HepG2 (cell line): ENCODE results near the gene NBEAL2. TPM values are rescaled to one million over a fixed set of nuclear protein-coding genes. Genes with fewer than 3 reads are reported as not detected.

ENCODE experiments used
- ATAC-seq: fragments of 200-7000 bp; cut with Tn5 transposase; 3 replicates; pipeline ENCODE4 v1.9.1; 2020; ENCODE audit warnings: mild to moderate bottlenecking, moderate library complexity
- BruUV-seq: library from RNA; stranded (reverse); fragments of 400-500 nt; replicated peaks from 2 replicates; lab custom pipeline; 2021; lab: Mats Ljungman, UMichigan
- CTCF ChIA-PET: fragments of 300-600 bp; formaldehyde crosslinking; extraction: SDS; loops from one replicate; lab custom pipeline; 2021; ENCODE audit warnings: low total read pairs, inconsistent platforms, low intra/inter-chr PET ratio; lab: Yijun Ruan, JAX
- POLR2A ChIA-PET: fragments of 350-600 bp; sonication (Branson Sonifier 250); formaldehyde crosslinking; loops from one replicate; lab custom pipeline; 2020; ENCODE audit warnings: antibody characterized with exemption, inconsistent platforms; lab: Yijun Ruan, JAX
- DNase-seq: peaks from one replicate; pipeline ENCODE4 v3.0.0-alpha.2; 2015; ENCODE audit warnings: low spot score
- FAIRE-seq: peaks from 3 replicates; lab custom pipeline; 2011; peaks lifted over from hg19 to GRCh38; lab: Jason Lieb, UNC
- H2AFZ ChIP-seq: one replicate; pipeline ENCODE4 v1.6.1; 2011; ENCODE audit warnings: low read length, inconsistent platforms
- H3K27ac ChIP-seq: fragments of 300-600 bp; 3 replicates; pipeline ENCODE4 v1.8.0; 2011; ENCODE audit warnings: mixed run types, mild to moderate bottlenecking, mixed read lengths, low read length, inconsistent platforms; ENCODE audit not compliant: insufficient read depth; ENCODE audit errors: extremely low read length
- H3K27me3 ChIP-seq, 2 experiments: fragments of 200-600 bp in 1 of 2; 2 replicates in 1 of 2; 3 replicates in 1 of 2; pipeline versions ENCODE4 v1.6.0 to v1.8.0; 2011; ENCODE audit warnings: low read length in 2 of 2, mild to moderate bottlenecking in 2 of 2, moderate library complexity in 2 of 2, inconsistent platforms in 1 of 2; ENCODE audit not compliant: insufficient read depth in 2 of 2, control insufficient read depth in 1 of 2
- H3K36me3 ChIP-seq, 2 experiments: fragments of 200-600 bp in 1 of 2; replicated peaks in 1 of 2; 2 replicates in 1 of 2; 3 replicates in 1 of 2; pipeline versions ENCODE4 v1.5.1 to v1.8.0; 2011; ENCODE audit warnings: low read length in 2 of 2, inconsistent platforms in 1 of 2; ENCODE audit not compliant: insufficient read depth in 2 of 2, control insufficient read depth in 1 of 2
- H3K4me1 ChIP-seq: 2 replicates; pipeline ENCODE4 v1.5.1; 2012; ENCODE audit warnings: low read length, inconsistent platforms; ENCODE audit not compliant: insufficient read depth
- H3K4me2 ChIP-seq: 2 replicates; pipeline ENCODE4 v1.6.0; 2011; ENCODE audit warnings: low read depth, low read length, inconsistent platforms
- H3K4me3 ChIP-seq, 3 experiments: fragments of 200-600 bp in 1 of 3; sonication (generic), shearing (Covaris generic) in 1 of 3; replicated peaks in 1 of 3; 2 replicates each; pipeline ENCODE4 v1.5.1; 2011 to 2016; ENCODE audit warnings: low read length in 3 of 3, inconsistent platforms in 2 of 3, low read depth in 2 of 3, mild to moderate bottlenecking in 2 of 3, control low read depth in 1 of 3, mixed read lengths in 1 of 3; ENCODE audit not compliant: insufficient read depth in 1 of 3
- H3K79me2 ChIP-seq: one replicate; pipeline ENCODE4 v1.6.1; 2011; ENCODE audit warnings: low read length, inconsistent platforms; ENCODE audit not compliant: insufficient read depth
- H3K9ac ChIP-seq: 2 replicates; pipeline ENCODE4 v1.6.0; 2011; ENCODE audit warnings: mild to moderate bottlenecking, low read depth, low read length, inconsistent platforms; ENCODE audit not compliant: insufficient read depth
- H3K9me3 ChIP-seq: 2 replicates; pipeline ENCODE4 v1.5.1; 2012; ENCODE audit warnings: mild to moderate bottlenecking, low read length
- H4K20me1 ChIP-seq: 2 replicates; pipeline ENCODE4 v1.6.0; 2011; ENCODE audit warnings: inconsistent platforms, mild to moderate bottlenecking, low read length, moderate library complexity; ENCODE audit not compliant: insufficient read depth
- ATF1 ChIP-seq: IDR thresholded peaks from 2 replicates; pipeline ENCODE4 v1.6.1; 2016; ENCODE audit warnings: mild to moderate bottlenecking, control low read depth
- ATM ChIP-seq: fragments of 450-650 bp; IDR thresholded peaks from 2 replicates; pipeline ENCODE4 v1.7.1; 2017; ENCODE audit warnings: mild to moderate bottlenecking, borderline replicate concordance
- CEBPB ChIP-seq: IDR thresholded peaks from 2 replicates; pipeline ENCODE4 v1.6.1; 2011; ENCODE audit warnings: low read depth, low read length, improper control_type of control experiment, borderline replicate concordance
- CENPT ChIP-seq: sonication (generic); formaldehyde crosslinking; IDR thresholded peaks from 2 replicates; pipeline ENCODE4 v1.8.0; 2022; ENCODE audit warnings: low read depth, mild to moderate bottlenecking, moderate library complexity, missing genetic modification reagents
- ELF1 ChIP-seq: sonication (generic); formaldehyde crosslinking; IDR thresholded peaks from 2 replicates; pipeline ENCODE4 v1.4.0; 2020; ENCODE audit warnings: missing genetic modification reagents
- GABPB1 ChIP-seq: IDR thresholded peaks from 2 replicates; pipeline ENCODE4 v1.6.1; 2016; ENCODE audit warnings: mild to moderate bottlenecking, missing genetic modification reagents, moderate library complexity, missing compliant biosample characterization
- JUN ChIP-seq: sonication (generic); formaldehyde crosslinking; IDR thresholded peaks from 2 replicates; pipeline ENCODE4 v1.4.0; 2020; ENCODE audit warnings: mild to moderate bottlenecking, missing genetic modification reagents
- KDM1A ChIP-seq: IDR thresholded peaks from 2 replicates; pipeline ENCODE4 v1.6.1; 2016; ENCODE audit warnings: missing compliant biosample characterization
- KDM2A ChIP-seq: sonication (generic); formaldehyde crosslinking; IDR thresholded peaks from 2 replicates; pipeline ENCODE4 v1.4.0; 2020; ENCODE audit warnings: low read depth, missing genetic modification reagents, borderline replicate concordance
- PHF5A ChIP-seq: IDR thresholded peaks from one replicate; pipeline ENCODE4 v1.6.1; 2018; ENCODE audit warnings: low read depth, missing genetic modification reagents; ENCODE audit not compliant: unreplicated experiment
- PRPF4 ChIP-seq: fragments of 200-400 bp; formaldehyde crosslinking; IDR thresholded peaks from 2 replicates; pipeline ENCODE4 v1.6.1; 2016; ENCODE audit warnings: low read length, low read depth; ENCODE audit not compliant: poor library complexity, severe bottlenecking
- SAP130 ChIP-seq: IDR thresholded peaks from 2 replicates; pipeline ENCODE4 v1.6.1; 2016; ENCODE audit warnings: low read depth
- ZBTB21 ChIP-seq: sonication (generic); formaldehyde crosslinking; IDR thresholded peaks from 2 replicates; pipeline ENCODE4 v1.4.0; 2020; ENCODE audit warnings: missing genetic modification reagents
- ZNF552 ChIP-seq: sonication (generic); formaldehyde crosslinking; IDR thresholded peaks from 2 replicates; pipeline ENCODE4 v1.9.0; 2022; ENCODE audit warnings: missing genetic modification reagents, mild to moderate bottlenecking, borderline replicate concordance
- ZZZ3 ChIP-seq: sonication (generic); formaldehyde crosslinking; IDR thresholded peaks from 2 replicates; pipeline ENCODE4 v1.4.0; 2020; ENCODE audit warnings: missing genetic modification reagents, mild to moderate bottlenecking, borderline replicate concordance
- WGBS: methylation state at CpG from one replicate; pipeline ENCODE4 v1.1.6; 2017; ENCODE audit warnings: low lambda C conversion rate; 5-methylcytosine and 5-hydroxymethylcytosine counted together
- in situ Hi-C: cut with HindIII; loops from 2 replicates; pipeline ENCODE4 v1.10.0; 2017; ENCODE audit warnings: low pct_unique_long_range_greater_than_20kb; ENCODE audit not compliant: extremely low pct_ligation_motif_present
- intact Hi-C: fragments of 100-400 bp; cut with micrococcal nuclease; formaldehyde crosslinking; loops from one replicate; pipeline ENCODE4 v1.10.0; 2022; ENCODE audit not compliant: unreplicated experiment
- polyA plus RNA-seq, 8 experiments: library from polyadenylated mRNA; depleted of rRNA in 3 of 8; stranded (reverse) in 7 of 8; unstranded in 1 of 8; fragments of >200 nt; fragmentation: Illumina TruSeq in 4 of 8; extraction: Trizol in 4 of 8; gene quantifications; 2 replicates each; pipeline versions ENCODE4 v1.2.1 to v1.2.3, GENCODE V29; 2011 to 2016; ENCODE audit warnings: low read depth in 4 of 8, missing spikeins in 1 of 8, mixed read lengths in 1 of 8; ENCODE audit not compliant: insufficient read depth in 1 of 8
- total RNA-seq, 5 experiments: library from RNA; depleted of rRNA; stranded (reverse); fragments of >200 nt; fragmentation: Illumina TruSeq; extraction: Trizol; gene quantifications; 2 replicates each; pipeline ENCODE4 v1.2.3, GENCODE V29; 2016; ENCODE audit warnings: low read depth in 1 of 5
- TF ChIP-seq, protein P1 (sequence below): sonication (generic); formaldehyde crosslinking; IDR thresholded peaks from 2 replicates; pipeline ENCODE4 v1.9.0; 2021; ENCODE audit warnings: missing genetic modification reagents, borderline replicate concordance
- TF ChIP-seq, protein P2 (sequence below): sonication (generic); formaldehyde crosslinking; IDR thresholded peaks from 2 replicates; pipeline ENCODE4 v1.4.0; 2020; ENCODE audit warnings: missing genetic modification reagents
- TF ChIP-seq, protein P3 (sequence below): sonication (generic); formaldehyde crosslinking; IDR thresholded peaks from 2 replicates; pipeline ENCODE4 v1.4.0; 2020; ENCODE audit warnings: missing genetic modification reagents, low read depth, mild to moderate bottlenecking, borderline replicate concordance
- TF ChIP-seq, protein P4 (sequence below): sonication (generic); formaldehyde crosslinking; IDR thresholded peaks from 2 replicates; pipeline ENCODE4 v1.5.1; 2020; ENCODE audit warnings: mild to moderate bottlenecking, moderate library complexity, missing genetic modification reagents

Gene NBEAL2
- total and polyA plus RNA-seq, 2 of the 13 experiments (the other 11 are each of a cell fraction or from before 2014, with no cell fraction given) = 9.7 to 12.4 TPM

DNA sequence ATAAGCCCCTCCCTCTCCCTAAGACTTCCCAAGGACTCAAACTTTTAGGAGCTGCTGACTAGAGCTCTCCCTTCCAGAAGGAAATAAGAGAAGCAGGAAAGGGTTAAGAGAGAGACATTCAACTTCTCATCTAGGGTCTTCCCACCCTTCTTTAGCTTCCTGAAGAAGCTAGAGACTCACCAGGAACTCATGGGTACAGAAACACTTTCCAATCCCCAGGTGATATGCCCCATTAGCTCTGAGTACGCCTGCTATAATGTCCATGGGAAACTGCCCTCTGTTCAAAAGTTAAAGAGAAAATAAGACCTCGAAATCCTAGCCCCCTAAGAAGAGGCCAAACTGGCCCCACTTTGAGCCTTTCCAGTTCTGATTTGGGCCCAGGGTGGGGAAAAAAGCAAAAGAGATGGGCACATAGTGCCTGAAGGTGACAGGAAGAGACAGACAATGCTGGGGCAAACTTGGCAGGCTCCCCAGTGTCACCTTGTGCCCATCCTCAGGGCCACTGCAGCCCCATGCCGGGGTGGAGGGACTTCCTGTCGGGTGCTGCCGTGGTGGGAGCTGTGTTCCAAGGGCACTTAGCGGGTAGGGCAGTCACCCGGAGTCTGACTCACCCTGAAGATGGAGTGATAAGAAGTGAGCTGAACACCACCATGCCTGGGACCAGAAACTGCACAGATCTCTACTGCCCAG lies 32.5 kb upstream of the NBEAL2 start:
- Histone ChIP-seq H3K79me2 (peaks cover 82% of the 10 kb centered on the region), H4K20me1 (peaks cover 53% of the 10 kb centered on the region), H2AFZ (no peak overlapping the region), H3K9ac (0 out of 2 replicates have a peak overlapping the region, but pooled peaks have one; percentile 2), H3K4me3 (no peak overlapping the region), H3K27me3 (no peaks in the 10 kb centered on the region), H3K27ac (peak overlapping the region; percentile 45), H3K36me3 (peaks cover 2 to 11% of the 10 kb centered on the region in 2 experiments; a peak in 3 of 5 replicates), H3K4me1 (peaks cover 93% of the 10 kb centered on the region), H3K4me2 (no peak overlapping the region), H3K9me3 (no peaks in the 10 kb centered on the region)
- BruUV-seq = no TSS peak
- 47% methylated on average over 2 of the region's 7 CpGs for WGBS
- ChIA-PET POLR2A (interaction anchor here (1.5 to 3.0 kb wide), 4 partner anchors 11 to 33 kb away, joined by 5 to 34 read pairs (median 10); partner anchors contain the start of genes CCDC12 and NBEAL2), CTCF (interaction anchor here (0.9 kb wide), 1 partner anchor 23 kb away, joined by 3 read pairs; no protein-coding TSS in a partner anchor)
- in situ Hi-C loops (no loop called here), intact Hi-C loops (no loop called here)
- peak; percentile 45 for DNase-seq
- no peak; the same call in 2 of the 3 replicates for ATAC-seq
- FAIRE-seq = no peak
- no peak for TF ChIP-seq PHF5A (CRISPR knock-in tag)
- TF ChIP-seq JUN (CRISPR knock-in tag) = no peak
- TF ChIP-seq, protein P1, sequence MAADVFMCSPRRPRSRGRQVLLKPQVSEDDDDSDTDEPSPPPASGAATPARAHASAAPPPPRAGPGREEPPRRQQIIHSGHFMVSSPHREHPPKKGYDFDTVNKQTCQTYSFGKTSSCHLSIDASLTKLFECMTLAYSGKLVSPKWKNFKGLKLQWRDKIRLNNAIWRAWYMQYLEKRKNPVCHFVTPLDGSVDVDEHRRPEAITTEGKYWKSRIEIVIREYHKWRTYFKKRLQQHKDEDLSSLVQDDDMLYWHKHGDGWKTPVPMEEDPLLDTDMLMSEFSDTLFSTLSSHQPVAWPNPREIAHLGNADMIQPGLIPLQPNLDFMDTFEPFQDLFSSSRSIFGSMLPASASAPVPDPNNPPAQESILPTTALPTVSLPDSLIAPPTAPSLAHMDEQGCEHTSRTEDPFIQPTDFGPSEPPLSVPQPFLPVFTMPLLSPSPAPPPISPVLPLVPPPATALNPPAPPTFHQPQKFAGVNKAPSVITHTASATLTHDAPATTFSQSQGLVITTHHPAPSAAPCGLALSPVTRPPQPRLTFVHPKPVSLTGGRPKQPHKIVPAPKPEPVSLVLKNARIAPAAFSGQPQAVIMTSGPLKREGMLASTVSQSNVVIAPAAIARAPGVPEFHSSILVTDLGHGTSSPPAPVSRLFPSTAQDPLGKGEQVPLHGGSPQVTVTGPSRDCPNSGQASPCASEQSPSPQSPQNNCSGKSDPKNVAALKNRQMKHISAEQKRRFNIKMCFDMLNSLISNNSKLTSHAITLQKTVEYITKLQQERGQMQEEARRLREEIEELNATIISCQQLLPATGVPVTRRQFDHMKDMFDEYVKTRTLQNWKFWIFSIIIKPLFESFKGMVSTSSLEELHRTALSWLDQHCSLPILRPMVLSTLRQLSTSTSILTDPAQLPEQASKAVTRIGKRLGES (CRISPR knock-in tag) = no peak
- no peak for TF ChIP-seq ATF1 (CRISPR knock-in tag)
- TF ChIP-seq, protein P2, sequence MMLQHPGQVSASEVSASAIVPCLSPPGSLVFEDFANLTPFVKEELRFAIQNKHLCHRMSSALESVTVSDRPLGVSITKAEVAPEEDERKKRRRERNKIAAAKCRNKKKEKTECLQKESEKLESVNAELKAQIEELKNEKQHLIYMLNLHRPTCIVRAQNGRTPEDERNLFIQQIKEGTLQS = peak; percentile 52; the same call in 1 of the 2 replicates
- TF ChIP-seq, protein P3, sequence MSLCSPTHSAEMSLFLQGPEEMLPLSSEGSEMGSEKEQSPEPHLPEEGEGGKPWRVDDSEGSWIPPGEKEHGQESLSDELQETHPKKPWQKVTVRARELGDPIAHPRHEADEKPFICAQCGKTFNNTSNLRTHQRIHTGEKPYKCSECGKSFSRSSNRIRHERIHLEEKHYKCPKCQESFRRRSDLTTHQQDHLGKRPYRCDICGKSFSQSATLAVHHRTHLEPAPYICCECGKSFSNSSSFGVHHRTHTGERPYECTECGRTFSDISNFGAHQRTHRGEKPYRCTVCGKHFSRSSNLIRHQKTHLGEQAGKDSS (CRISPR knock-in tag) = no peak
- TF ChIP-seq KDM1A = no peak
- TF ChIP-seq ELF1 = no peak
- 0 out of 2 replicates have a peak, but pooled peaks have one; percentile 15 for TF ChIP-seq SAP130
- no peak for TF ChIP-seq PRPF4
- no peak for TF ChIP-seq ZZZ3 (CRISPR knock-in tag)
- TF ChIP-seq CEBPB = no peak
- TF ChIP-seq ZNF552 = no peak
- TF ChIP-seq ATM = no peak
- TF ChIP-seq ZBTB21 (CRISPR knock-in tag) = no peak
- TF ChIP-seq CENPT (CRISPR knock-in tag) = no peak
- no peak for TF ChIP-seq KDM2A (CRISPR knock-in tag)
- TF ChIP-seq, protein P4, sequence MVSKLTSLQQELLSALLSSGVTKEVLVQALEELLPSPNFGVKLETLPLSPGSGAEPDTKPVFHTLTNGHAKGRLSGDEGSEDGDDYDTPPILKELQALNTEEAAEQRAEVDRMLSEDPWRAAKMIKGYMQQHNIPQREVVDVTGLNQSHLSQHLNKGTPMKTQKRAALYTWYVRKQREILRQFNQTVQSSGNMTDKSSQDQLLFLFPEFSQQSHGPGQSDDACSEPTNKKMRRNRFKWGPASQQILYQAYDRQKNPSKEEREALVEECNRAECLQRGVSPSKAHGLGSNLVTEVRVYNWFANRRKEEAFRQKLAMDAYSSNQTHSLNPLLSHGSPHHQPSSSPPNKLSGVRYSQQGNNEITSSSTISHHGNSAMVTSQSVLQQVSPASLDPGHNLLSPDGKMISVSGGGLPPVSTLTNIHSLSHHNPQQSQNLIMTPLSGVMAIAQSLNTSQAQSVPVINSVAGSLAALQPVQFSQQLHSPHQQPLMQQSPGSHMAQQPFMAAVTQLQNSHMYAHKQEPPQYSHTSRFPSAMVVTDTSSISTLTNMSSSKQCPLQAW (CRISPR knock-in tag) = no peak
- peak; percentile 52; the same call in 1 of the 2 replicates for TF ChIP-seq GABPB1
